ENCODE measurements around the gene CMTM2. TPM values are rescaled to one million over a fixed set of nuclear protein-coding genes. Genes with fewer than 3 reads are reported as not detected.

CMTM2 gene
- polyA plus RNA-seq, 2 donors, result 0.06 TPM; not detected in 1

Other genes with a start within 250 kb of the CMTM2 start
- 1 to 10 TPM; 2.8 to 5.7 TPM for gene CDH5, start 212.8 kb upstream of the CMTM2 start, polyA plus RNA-seq
- under 1 TPM; 0.40 to 0.73 TPM for gene BEAN1, start 152.2 kb upstream of the CMTM2 start, polyA plus RNA-seq
- gene TK2, start 29.3 kb upstream of the CMTM2 start, polyA plus RNA-seq, result 1 to 10 TPM; 5.9 to 8.3 TPM
- 10 to 100 TPM; 14.9 to 29.7 TPM for gene CKLF, start 26.9 kb upstream of the CMTM2 start, polyA plus RNA-seq
- gene CMTM1, start 13.0 kb upstream of the CMTM2 start, polyA plus RNA-seq, result under 1 TPM; 0.14 to 0.22 TPM
- gene CMTM3, start 25.2 kb downstream of the CMTM2 start, polyA plus RNA-seq, result 1 to 10 TPM; 3.4 to 4.6 TPM
- gene CMTM4, start 117.3 kb downstream of the CMTM2 start, polyA plus RNA-seq, result 1 to 10 TPM; 5.1 to 7.3 TPM
- 10 to 100 TPM; 34.5 to 41.3 TPM for gene DYNC1LI2, start 172.1 kb downstream of the CMTM2 start, polyA plus RNA-seq
- gene TERB1, start 222.1 kb downstream of the CMTM2 start, polyA plus RNA-seq, result not detected

All from esophagus (tissue), 2 donors.